ENCODE results near the gene SLC35B2.
A peak's percentile ranks its signal among the peaks of the same experiment; 100 is the strongest.

Gene SLC35B2

DNA sequence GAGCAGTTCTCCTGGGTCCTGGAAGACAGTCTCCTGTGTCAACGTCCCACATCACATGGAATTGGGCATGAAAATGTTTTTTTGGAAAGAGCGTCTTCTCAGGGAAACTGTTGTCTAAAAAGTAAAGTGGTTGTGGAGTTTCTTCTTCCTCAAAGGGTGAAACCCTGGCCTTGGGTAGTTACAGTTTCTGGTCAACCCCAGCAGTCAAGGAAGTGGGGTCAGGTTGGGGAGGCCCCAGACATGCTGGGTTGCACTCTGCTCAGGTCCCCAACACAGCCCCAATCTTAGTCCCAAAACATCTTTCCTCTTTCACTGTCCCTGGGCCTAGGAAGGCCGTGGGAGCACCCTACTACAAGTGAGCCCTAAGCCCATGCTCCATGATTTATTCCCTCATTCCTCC, 9.0 kb upstream of the SLC35B2 start:
- DNase-seq, result no peak

- no peak for DNase-seq
These were observed 8.4 kb upstream of the SLC35B2 start for GRCh38 chr6:44265722-44266233.

- DNase-seq, result peak; percentile 96
These were observed 7.8 kb upstream of the SLC35B2 start, which contains the start of gene NFKBIE for GRCh38 chr6:44265007-44265721. Gene NFKBIE (minus strand): TSS chr6:44265551. CDS start chr6:44265346, 205 bp downstream.

GRCh38 chr6:44264154-44265006, 7.1 kb upstream of the SLC35B2 start:
- DNase-seq, result peak; percentile 56

DNA sequence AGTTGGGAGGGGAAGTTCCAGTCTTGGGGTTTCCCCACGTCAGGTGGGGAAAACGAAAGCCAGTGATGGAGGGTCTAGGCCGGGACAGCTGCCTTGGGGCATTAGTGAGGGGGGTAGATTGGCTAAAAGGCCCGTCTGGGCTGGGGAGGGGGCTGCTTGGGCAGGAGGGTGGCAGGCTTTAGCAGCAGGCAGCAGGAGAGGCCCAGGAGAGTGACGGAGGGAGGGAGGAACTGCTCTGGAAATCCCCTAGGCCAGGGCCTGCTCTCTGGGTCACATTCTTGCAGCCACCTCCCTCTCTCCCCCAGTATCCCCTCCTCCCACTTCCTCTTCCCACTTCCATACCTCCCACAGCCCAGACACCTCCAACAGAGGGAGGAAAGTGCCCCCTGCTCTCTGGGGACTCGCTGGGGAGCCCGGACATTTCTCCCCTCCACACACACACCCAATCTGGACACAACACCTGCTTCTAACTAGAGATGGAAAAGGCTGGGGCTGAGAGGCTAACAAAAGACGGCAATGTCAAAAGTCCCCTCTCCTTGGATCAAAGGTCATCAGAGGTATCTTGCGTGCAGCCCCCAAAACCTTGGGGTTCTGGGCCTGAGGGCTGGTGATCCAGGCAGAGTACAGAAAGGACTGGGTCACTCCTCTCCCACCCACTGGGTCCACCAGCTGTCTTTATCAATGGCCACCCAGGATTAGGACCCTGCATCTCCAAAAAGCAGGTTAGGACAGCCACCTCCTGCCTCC, 6.2 kb upstream of the SLC35B2 start:
- DNase-seq, result peak; percentile 57

DNA sequence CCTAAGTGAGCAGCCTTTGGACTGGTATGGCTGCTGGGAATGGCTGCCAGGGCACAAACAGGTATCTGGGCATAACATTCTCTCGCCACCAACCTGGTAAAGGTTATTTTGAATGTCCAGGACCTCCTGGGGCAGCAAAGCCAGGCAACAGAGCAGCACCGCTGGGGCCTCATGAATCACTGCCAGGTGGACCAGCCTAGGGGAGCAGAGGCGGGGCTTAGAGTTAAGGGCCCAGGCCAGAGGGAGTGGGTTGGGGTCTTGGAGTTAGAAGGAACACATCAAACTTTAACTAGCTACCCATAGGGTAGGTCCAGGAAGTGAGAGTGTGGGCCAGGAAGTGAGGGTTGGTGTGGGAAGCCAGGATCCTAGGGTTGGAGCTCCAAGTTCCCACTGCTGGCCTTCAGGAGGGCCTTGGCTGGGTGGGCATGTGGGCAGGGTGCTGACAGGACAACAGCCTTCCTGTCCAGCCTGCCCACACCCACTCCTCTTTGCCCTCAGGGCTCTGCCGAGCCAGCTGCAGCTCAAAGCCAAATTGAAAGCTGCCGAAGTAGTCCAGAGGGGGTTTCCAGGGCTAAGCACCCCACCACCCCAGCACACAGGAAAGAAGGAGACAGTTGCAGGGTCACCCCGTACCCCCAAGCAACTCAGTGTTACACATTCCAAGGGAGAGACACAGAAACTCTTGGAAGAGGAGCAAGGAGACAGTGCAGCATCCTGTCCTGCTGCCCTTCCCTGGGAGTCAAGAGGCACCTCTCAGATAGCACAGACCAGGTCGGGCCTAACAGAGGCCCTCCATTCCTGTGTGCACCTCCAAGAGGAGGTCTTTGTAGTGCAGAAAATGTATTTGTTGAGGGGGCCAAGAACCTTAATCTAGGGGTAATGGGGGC, 5.4 kb upstream of the SLC35B2 start:
- no peak for DNase-seq

- DNase-seq, result no peak
These were observed 4.3 kb upstream of the SLC35B2 start for GRCh38 chr6:44261581-44261980.

- no peak for DNase-seq
These were observed 3.3 kb upstream of the SLC35B2 start for GRCh38 chr6:44260451-44261297.

GRCh38 chr6:44260011-44260410, 2.7 kb upstream of the SLC35B2 start:
- DNase-seq, result no peak

DNA sequence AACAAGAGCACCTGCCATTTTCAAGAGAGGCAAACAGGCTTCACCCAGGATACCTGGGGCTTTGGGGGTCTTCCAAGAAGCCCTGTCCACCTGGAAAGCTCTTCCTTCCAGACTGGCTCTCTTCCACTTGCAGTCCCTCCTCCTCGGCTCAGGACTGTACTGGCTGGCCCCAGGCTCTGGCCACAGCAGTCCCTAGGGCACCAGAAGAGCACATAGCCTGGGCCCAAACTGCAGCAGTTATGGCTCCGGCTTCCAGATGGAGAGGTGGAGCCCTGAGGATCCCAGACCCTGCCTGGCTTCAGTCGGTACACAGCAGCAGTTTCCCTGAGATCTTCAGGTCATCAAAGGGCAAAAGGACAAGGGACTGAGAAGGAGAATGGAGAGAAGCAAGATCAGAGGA, 1.6 kb upstream of the SLC35B2 start:
- DNase-seq, result no peak

DNA sequence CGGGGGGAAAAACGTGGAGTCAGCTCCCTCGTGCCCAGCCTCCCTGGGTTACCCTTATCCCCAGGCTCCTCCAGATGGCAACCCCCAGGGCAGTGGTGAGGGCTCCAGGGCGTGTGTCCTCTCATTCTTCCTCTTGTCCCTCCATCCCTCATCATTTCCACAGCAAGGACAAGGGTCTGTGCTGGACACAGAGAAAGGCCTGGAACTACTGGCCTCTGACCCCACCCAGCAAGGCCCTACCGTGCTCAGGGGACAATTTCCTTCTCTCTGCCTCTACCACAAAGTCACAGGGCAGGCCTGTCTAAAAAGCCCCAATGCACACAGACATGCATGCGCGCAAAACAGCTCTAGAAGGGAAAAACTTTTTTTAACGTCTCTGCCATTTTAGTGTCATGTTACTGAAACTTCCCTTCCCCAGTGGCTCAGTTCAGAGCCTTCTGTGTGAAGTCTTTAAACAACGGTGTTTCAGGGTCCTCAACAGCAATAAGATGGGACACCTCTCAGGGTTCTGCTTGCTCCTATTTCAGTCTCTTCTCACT, 1.1 kb upstream of the SLC35B2 start:
- DNase-seq, result no peak

DNA sequence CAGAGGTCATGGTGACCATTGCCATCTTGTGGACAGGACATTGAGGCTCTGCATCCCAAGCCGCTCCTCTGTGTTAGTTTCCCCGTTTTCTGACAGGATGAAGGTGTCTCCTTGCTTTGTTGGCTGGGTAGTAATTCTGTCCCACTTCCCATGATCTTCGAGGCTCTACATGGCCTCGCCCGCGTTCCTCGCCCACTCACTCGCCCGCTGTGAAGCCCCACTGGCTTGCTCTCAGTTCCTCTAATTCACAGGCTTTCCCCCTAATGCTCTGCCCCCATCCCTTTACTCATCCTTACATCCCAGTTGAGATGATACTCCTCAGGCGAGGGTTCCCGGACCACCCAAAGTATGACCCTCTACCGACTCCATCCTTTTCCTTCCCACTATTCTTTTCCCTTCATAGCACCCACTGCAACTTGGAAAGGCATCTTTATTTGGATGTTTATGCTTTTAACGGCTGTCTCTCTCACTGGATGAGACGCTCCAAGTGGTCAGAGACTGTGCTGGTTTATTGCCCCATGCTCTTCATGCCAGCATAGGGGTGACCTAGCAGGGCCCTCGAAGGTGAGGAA, 511 bp upstream of the SLC35B2 start:
- DNase-seq, result no peak

GRCh38 chr6:44256775-44257024, 628 bp downstream of the SLC35B2 start:
- no peak for DNase-seq

DNA sequence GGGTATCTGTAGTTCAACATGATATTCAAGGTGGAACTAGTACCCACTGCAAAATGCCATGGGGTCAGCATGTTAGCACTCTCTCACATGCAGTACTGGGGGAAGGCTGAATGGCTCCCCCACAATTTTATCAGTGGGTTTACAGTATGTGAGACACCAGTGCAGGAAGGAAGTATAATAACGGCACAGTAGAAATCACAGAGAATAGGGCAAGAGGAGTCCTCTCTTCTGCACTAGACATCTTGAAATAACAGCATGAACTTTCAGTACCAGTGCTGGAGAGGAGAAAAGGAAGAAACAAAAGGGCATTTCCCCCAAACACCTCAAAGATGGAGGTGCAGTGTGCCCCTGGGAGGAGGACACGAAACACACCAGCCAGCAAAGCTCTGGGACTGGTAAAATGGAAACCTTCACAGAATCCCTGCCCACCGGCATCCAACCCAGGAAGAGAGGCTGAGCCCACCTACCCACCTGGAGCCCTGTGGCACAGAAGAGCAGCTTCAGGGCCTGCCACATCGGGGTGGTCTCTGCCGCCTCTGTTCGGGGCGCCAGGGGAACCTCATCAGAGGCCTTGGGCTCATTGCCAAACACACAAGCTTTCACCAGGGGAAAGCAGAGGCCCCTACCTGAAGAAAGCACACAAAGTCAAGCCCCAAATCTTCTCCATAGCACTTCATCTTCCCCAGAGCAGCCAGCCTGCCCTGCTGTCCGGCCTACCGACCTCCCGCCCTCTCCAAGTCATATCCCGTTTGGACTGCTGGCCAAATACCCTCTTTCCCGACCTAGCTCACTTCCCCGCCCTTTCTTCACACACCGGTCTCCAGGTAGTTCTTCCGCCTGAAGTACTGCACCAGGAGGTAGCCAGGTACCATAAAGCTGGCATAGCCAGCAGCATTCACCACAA, 1.2 kb downstream of the SLC35B2 start:
- no peak for DNase-seq

DNA sequence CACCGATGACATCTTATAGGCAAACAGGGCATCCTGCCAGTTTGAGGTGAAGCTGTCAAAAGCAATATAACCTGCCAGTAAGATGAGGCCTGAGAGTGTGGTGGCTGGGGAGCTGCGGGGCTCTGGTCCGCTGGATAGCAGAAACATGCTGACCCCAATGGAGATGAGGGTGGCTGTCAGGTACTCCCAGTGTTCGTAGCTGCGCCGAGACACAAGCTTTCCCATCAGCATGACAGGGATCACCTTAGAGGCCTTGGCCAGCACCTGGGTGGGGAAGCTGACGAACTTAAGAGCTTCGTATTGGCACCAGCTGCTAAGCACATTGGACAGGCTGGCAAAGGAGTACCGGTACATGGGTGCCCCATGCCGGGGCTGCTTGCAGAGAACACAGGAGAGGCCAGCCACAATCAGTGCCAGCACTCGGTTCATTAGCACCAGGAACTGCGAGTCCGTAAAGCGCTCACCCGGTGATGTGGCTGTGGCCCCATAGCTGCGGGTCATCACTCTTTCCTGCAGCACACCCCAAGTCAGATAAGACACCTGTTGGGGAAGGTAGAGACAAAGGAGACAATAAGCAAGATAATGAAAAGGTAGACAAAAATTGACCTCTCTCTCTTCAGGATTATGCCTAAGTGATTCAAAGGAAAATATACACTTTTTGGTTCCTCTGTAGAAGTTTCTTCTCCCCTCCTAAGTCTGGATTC, 2.1 kb downstream of the SLC35B2 start:
- peak; percentile 44 for DNase-seq

DNA sequence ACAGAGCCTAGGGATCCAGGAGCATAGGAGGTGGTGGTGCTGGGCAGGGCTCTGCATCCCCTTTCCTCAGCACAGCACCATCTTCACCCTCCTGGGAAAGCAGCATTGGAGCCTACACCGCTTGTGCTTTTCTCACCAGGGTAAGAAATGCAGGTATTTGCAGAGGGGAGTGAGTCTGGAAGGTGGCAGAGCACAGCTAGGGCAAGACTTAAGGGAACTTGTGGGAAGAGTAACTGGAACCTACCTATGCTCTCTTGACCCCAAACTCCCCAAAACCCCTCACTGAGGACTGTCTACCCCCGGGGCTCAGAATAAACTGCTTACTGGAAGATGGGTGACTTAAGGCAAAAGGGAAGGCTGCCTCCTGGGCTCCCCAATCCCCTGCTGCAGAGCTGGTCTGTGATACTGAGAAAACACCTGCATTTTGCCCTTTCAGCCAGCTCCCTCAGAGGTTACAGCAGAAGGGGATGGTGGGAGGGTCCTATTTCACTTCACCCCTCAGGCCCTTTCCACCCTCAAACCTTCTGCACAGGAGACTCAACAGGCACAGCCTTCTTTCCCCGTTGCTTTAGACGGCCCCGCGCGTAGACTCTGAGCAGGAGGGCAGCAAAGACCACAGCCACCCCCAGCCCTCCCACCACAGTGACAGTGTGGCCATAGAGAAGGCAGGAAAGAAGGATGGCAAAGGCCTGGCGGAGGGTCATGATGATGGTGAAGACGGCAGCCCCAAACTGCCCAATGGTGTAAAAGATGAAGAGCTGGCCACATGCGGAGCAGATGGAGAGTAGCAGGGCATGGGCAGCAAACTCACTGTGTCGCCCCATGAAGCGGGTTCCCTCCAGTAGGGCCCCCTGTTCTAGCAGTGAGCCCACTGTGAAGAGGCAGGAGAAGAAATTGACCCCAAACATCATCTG, 2.9 kb downstream of the SLC35B2 start:
- DNase-seq, result peak; percentile 40

DNA sequence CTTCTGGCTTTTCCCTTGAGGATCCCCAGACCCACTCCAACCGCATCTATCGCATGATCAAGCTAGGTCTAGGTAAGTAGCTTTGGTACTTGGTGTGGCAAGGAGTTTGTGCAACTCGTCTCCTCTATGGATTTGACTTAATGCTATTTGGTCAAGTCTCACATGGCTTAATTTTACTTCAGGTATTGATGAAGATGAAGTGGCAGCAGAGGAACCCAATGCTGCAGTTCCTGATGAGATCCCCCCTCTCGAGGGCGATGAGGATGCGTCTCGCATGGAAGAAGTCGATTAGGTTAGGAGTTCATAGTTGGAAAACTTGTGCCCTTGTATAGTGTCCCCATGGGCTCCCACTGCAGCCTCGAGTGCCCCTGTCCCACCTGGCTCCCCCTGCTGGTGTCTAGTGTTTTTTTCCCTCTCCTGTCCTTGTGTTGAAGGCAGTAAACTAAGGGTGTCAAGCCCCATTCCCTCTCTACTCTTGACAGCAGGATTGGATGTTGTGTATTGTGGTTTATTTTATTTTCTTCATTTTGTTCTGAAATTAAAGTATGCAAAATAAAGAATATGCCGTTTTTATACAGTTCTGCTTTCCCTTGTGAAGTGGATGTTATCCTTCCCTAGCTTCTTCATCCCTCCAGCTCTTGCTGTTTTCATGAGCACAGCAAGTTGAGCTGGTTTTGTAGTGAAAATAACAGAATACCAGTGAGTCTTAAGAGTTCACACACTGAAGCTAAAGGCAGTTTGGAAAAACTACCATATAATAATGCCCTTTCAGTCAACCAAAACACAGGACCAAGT, 3.8 kb downstream of the SLC35B2 start:
- peak; percentile 71 for DNase-seq

All from activated CD4-positive, alpha-beta T cell treated with anti-CD3 and anti-CD28 coated beads, Interleukin-2, amount 50 U/mL, for 16 hours (primary cell).